AG20443 (cell line): Measurements from ENCODE around the gene TNFAIP8L3.

Source experiments
- DNase-seq: peaks from one replicate; pipeline ENCODE4 v3.0.0; 2012; ENCODE audit warnings: low spot score, mixed read lengths

TNFAIP8L3 gene

GRCh38 chr15:51089699-51090453, 4.8 kb downstream of the TNFAIP8L3 start:
- DNase-seq, result peak; percentile 60

GRCh38 chr15:51089041-51089440, 5.7 kb downstream of the TNFAIP8L3 start:
- no peak for DNase-seq

GRCh38 chr15:51088585-51088984, 6.1 kb downstream of the TNFAIP8L3 start:
- DNase-seq, result no peak

GRCh38 chr15:51087513-51087912, 7.2 kb downstream of the TNFAIP8L3 start:
- DNase-seq, result no peak

- no peak for DNase-seq
These were observed 8.3 kb downstream of the TNFAIP8L3 start for GRCh38 chr15:51086409-51086808.

- no peak for DNase-seq
These were observed 8.9 kb downstream of the TNFAIP8L3 start for GRCh38 chr15:51085764-51086163.

- DNase-seq, result no peak
These were observed 11.0 kb downstream of the TNFAIP8L3 start for GRCh38 chr15:51083641-51084166.

GRCh38 chr15:51082246-51082645, 12.5 kb downstream of the TNFAIP8L3 start:
- DNase-seq, result no peak

- DNase-seq, result no peak
These were observed 14.4 kb downstream of the TNFAIP8L3 start for GRCh38 chr15:51080286-51080685.

GRCh38 chr15:51079226-51079625, 15.5 kb downstream of the TNFAIP8L3 start:
- no peak for DNase-seq

GRCh38 chr15:51077221-51078153, 17.2 kb downstream of the TNFAIP8L3 start:
- DNase-seq, result peak; percentile 94

- no peak for DNase-seq
These were observed 18.0 kb downstream of the TNFAIP8L3 start for GRCh38 chr15:51076524-51077220.

GRCh38 chr15:51075826-51076523, 18.7 kb downstream of the TNFAIP8L3 start:
- no peak for DNase-seq

- DNase-seq, result peak; percentile 40
These were observed 19.3 kb downstream of the TNFAIP8L3 start for GRCh38 chr15:51075364-51075763.

GRCh38 chr15:51074926-51075325, 19.8 kb downstream of the TNFAIP8L3 start:
- no peak for DNase-seq

GRCh38 chr15:51071578-51071977, 23.1 kb downstream of the TNFAIP8L3 start:
- DNase-seq, result no peak

GRCh38 chr15:51069983-51070382, 24.7 kb downstream of the TNFAIP8L3 start:
- no peak for DNase-seq

- no peak for DNase-seq
These were observed 27.2 kb downstream of the TNFAIP8L3 start for GRCh38 chr15:51067510-51067909.

GRCh38 chr15:51065781-51066180, 28.9 kb downstream of the TNFAIP8L3 start:
- no peak for DNase-seq

GRCh38 chr15:51065261-51065660, 29.4 kb downstream of the TNFAIP8L3 start:
- no peak for DNase-seq

GRCh38 chr15:51062736-51063135, 32.0 kb downstream of the TNFAIP8L3 start:
- no peak for DNase-seq
